Transverse colon (tissue), 4 donors: ENCODE measurements around the gene PGA3. TPM values are rescaled to one million over a fixed set of nuclear protein-coding genes. Genes with fewer than 3 reads are reported as not detected.
A peak's percentile ranks its signal among the peaks of the same experiment; 100 is the strongest.

Source experiments
- DNase-seq: peaks from one replicate; pipeline ENCODE4 v3.0.0-alpha.2; 2019
- H3K27ac ChIP-seq, 4 donors: fragments of 200-600 bp; sonication (generic); 2 replicates each; pipeline ENCODE4 v1.5.1; 2016 to 2018; ENCODE audit warnings: inconsistent platforms in 4 of 4
- H3K27me3 ChIP-seq: fragments of 200-600 bp; sonication (generic); 2 replicates; pipeline ENCODE4 v1.5.1; 2017; ENCODE audit warnings: inconsistent platforms
- H3K36me3 ChIP-seq, 4 donors: fragments of 200-600 bp; sonication (generic); 2 replicates each; pipeline ENCODE4 v1.5.1; 2017 to 2019; ENCODE audit warnings: inconsistent platforms in 4 of 4
- H3K4me1 ChIP-seq, 4 donors: fragments of 200-600 bp; sonication (generic); 2 replicates each; pipeline ENCODE4 v1.5.1; 2017 to 2020; ENCODE audit warnings: inconsistent platforms in 4 of 4
- H3K4me3 ChIP-seq, 4 donors: fragments of 200-600 bp; sonication (generic); 1 replicate in 1 of 4; 2 replicates in 3 of 4; pipeline versions ENCODE4 v1.5.1 to v1.6.1; 2017 to 2019; ENCODE audit warnings: inconsistent platforms in 4 of 4
- H3K9me3 ChIP-seq, 2 donors: fragments of 200-600 bp; sonication (generic); 2 replicates each; pipeline ENCODE4 v1.5.1; 2017 to 2019; ENCODE audit warnings: inconsistent platforms in 2 of 2
- EP300 ChIP-seq: sonication (generic); formaldehyde crosslinking; IDR thresholded peaks from one replicate; pipeline ENCODE4 v1.6.1; 2017; ENCODE audit warnings: antibody characterized with exemption, low read depth
- POLR2A ChIP-seq: fragments of 450-650 bp; IDR thresholded peaks from one replicate; pipeline ENCODE4 v1.6.1; 2016; ENCODE audit warnings: antibody characterized with exemption, mild to moderate bottlenecking, moderate library complexity
- POLR2AphosphoS5 ChIP-seq, 3 donors: sonication (generic); formaldehyde crosslinking; IDR thresholded peaks; one replicate each; pipeline ENCODE4 v1.6.1; 2016; ENCODE audit warnings: antibody characterized with exemption in 3 of 3
- WGBS, 2 donors: methylation state at CpG; one replicate each; pipeline ENCODE4 v1.1.5; 2018; ENCODE audit warnings: low coverage in 1 of 2; 5-methylcytosine and 5-hydroxymethylcytosine counted together
- in situ Hi-C, 4 donors: fragments of 200-750 bp; cut with MboI; loops; one replicate each; pipeline versions ENCODE4 v1.15.0 to v1.15.1; 2017; ENCODE audit warnings: low sequenced_read_pairs in 3 of 4, low pct_ligation_motif_present in 1 of 4, low pct_unique_long_range_greater_than_20kb in 1 of 4
- intact Hi-C: fragments of 100-400 bp; cut with DNase I; formaldehyde crosslinking; loops from one replicate; pipeline ENCODE4 v1.15.1; 2023; ENCODE audit warnings: low total_unique reads
- total RNA-seq, 4 donors: library from RNA; depleted of rRNA; stranded (reverse); fragments of >200 nt; gene quantifications; one replicate each; pipeline ENCODE4 v1.1.0, GENCODE V29; 2016
- TF ChIP-seq, protein P1 (sequence below), 5 experiments: fragments of 200-600 bp in 3 of 5; fragments of 450-650 bp in 2 of 5; sonication (generic) in 3 of 5; IDR thresholded peaks; 1 replicate in 2 of 5; 2 replicates in 3 of 5; pipeline ENCODE4 v1.5.1; 2016 to 2017; ENCODE audit warnings: antibody characterized with exemption in 5 of 5, inconsistent platforms in 3 of 5, mild to moderate bottlenecking in 2 of 5, moderate library complexity in 1 of 5

Gene PGA3
- total RNA-seq, 4 donors from 2014 or later, result 1.5 to 20.1 TPM; not detected in 2

DNA sequence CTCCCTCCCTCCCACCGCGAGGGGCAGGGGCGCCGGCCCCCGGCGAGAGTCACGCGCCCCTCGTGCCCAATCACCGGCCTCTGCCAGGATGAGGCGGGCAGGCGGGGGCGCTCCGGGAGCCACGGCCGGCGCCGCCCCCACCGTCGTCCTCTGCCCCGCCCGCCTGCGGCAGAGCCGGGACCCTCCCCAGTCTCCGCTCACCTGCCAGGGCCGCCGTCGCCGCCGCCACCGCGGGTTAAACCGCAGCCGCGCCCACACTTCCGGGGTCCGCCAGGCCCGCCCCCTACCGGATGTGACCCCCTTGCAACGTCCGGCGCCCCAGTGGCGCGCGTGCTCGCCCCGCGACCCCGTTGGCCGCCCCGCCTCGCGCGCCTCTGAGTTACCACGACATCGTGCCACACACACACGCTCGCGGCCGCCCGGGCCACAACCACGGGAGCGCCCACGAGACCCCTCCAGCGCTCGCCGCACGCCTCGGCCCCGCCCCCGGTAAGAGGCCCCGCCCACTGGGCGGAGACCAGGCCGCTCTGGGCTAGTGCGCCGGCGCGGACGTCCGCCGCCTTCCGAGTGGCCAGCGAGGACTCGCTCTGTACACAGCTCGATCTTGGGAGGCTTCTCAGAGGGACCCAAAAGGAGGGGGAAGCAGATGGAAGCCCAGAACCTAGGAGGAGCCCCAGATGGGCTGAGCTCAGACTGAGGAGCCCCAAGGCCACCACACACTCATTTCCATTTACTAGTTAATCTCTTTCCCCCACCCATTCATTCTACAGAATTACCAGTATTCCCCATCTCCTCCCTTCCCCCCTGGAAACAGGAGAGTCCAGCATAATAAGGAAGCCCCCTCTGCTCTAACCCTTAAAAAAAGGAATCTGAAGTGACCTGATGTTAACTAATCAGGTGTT is 41.9 kb upstream of the PGA3 start, which contains the start of gene VPS37C:
Gene VPS37C (minus strand): TSS at position 237 of the 902 bp plus-strand sequence. CDS start 22,597 bp downstream, outside the sequence.
- peak; percentile 92 for DNase-seq
- no peaks in the 10 kb centered on the region for H3K27me3 ChIP-seq
- peak within 1 kb of the TSS; percentile 89 to 98 (median 97) for H3K27ac ChIP-seq
- no peaks in the 10 kb centered on the region for H3K9me3 ChIP-seq
- peaks cover 5 to 56% (median 45%) of the 10 kb centered on the region in 4 donors for H3K4me1 ChIP-seq
- 1% methylated on average over 27 of the region's 85 CpGs; no CpG with 5 or more reads in 1 of the 2 donors for WGBS, 2 donors
- in situ Hi-C loops (no loop called here), intact Hi-C loops (no loop called here)
- no peaks in the 10 kb centered on the region for H3K36me3 ChIP-seq
- peak within 1 kb of the TSS; percentile 55 to 94 (median 84) for H3K4me3 ChIP-seq
- TF ChIP-seq, protein P1, sequence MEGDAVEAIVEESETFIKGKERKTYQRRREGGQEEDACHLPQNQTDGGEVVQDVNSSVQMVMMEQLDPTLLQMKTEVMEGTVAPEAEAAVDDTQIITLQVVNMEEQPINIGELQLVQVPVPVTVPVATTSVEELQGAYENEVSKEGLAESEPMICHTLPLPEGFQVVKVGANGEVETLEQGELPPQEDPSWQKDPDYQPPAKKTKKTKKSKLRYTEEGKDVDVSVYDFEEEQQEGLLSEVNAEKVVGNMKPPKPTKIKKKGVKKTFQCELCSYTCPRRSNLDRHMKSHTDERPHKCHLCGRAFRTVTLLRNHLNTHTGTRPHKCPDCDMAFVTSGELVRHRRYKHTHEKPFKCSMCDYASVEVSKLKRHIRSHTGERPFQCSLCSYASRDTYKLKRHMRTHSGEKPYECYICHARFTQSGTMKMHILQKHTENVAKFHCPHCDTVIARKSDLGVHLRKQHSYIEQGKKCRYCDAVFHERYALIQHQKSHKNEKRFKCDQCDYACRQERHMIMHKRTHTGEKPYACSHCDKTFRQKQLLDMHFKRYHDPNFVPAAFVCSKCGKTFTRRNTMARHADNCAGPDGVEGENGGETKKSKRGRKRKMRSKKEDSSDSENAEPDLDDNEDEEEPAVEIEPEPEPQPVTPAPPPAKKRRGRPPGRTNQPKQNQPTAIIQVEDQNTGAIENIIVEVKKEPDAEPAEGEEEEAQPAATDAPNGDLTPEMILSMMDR (IDR thresholded peaks at IDR 0.05), result peak in 2 of 5 experiments; percentile 28 to 50
- TF ChIP-seq POLR2A, result peak; percentile 73
- no peak for TF ChIP-seq EP300
- TF ChIP-seq POLR2AphosphoS5 (IDR thresholded peaks at IDR 0.05), result peak; percentile 71 to 84 (median 75)

DNA sequence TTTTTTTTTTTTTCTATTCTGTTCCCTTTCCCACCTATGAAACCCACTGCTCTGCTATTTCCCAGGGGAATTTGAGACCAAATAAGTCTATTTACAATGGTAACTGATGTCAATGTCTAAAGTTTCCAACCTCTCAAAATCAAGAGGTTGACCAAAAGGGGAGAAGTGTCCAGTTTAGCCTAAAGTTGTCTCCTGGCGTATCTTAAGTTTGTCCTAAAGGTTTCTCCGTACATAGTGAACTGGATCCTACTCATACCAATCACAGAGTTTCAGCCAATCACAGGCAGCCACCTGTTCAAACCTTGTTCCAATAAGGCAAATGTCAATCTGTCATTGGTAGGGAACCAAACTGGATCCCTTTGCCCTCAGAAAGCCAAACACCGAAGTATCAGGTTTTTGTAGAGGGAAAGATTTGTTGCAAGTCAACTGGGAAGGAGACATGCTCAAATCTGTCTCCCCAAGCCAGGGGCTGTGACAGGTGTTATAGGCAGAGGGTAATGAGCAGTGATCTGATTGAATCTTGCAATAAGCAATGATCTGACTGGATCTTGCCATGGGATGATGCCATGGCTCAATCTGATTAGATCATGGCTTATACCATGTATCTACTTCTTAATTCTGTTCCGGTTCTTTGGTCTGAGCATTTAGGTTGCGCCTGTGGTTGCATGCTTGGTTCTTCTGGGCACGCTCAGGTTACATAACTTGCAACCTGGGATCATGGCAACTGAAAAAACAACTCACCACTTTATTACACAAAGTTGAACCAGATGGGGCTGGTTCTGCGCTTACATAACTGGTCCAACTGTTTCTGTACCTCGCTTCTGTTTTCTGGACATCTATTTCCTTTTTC is 41.0 kb upstream of the PGA3 start:
- intact Hi-C loops (no loop called here), in situ Hi-C loops (no loop called here)
- H3K36me3 ChIP-seq, result no peaks in the 10 kb centered on the region
- H3K9me3 ChIP-seq, result no peaks in the 10 kb centered on the region
- H3K27ac ChIP-seq, result peak overlapping the region; percentile 89 to 98 (median 97)
- H3K4me1 ChIP-seq, result peaks cover 5 to 52% (median 42%) of the 10 kb centered on the region in 4 donors
- DNase-seq, result peak; percentile 47
- no peak for TF ChIP-seq POLR2A
- no peaks in the 10 kb centered on the region for H3K27me3 ChIP-seq
- 69 to 90% methylated on average over 2 to 8 of the region's 8 CpGs for WGBS, 2 donors
- peak overlapping the region; percentile 55 to 94 (median 84) for H3K4me3 ChIP-seq

DNA sequence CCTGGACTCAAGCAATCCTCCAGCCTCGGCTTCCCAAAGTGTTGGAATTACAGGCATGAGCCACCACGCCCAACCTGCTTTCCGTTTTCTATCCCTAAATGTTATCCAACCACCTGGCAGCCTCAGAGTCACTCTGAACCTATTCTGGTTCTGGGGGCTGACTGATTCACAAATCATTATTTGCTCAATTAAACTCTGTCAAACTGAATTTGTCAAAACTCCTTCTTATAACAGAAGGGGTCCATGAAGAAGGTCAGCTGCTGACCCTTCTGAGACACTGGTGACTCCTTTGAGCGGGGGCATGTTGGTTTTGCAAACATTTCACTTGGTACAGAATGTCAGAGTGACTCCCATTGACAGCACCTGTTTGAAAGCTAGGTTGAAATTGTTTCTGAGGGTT is 40.3 kb upstream of the PGA3 start:
- peaks cover 5 to 45% (median 36%) of the 10 kb centered on the region in 4 donors for H3K4me1 ChIP-seq
- H3K9me3 ChIP-seq, result no peaks in the 10 kb centered on the region
- H3K27ac ChIP-seq, result no peak overlapping the region
- H3K4me3 ChIP-seq, result no peak overlapping the region
- TF ChIP-seq POLR2AphosphoS5 (IDR thresholded peaks at IDR 0.05), result no peak
- TF ChIP-seq POLR2A, result no peak
- no peak for TF ChIP-seq EP300
- TF ChIP-seq, protein P1 (IDR thresholded peaks at IDR 0.05), result no peak
- in situ Hi-C loops (no loop called here), intact Hi-C loops (no loop called here)
- WGBS, 2 donors, result 90% methylated on average over 4 of the region's 4 CpGs; no CpG with 5 or more reads in 1 of the 2 donors
- H3K36me3 ChIP-seq, result no peaks in the 10 kb centered on the region
- H3K27me3 ChIP-seq, result no peaks in the 10 kb centered on the region
- no peak for DNase-seq

DNA sequence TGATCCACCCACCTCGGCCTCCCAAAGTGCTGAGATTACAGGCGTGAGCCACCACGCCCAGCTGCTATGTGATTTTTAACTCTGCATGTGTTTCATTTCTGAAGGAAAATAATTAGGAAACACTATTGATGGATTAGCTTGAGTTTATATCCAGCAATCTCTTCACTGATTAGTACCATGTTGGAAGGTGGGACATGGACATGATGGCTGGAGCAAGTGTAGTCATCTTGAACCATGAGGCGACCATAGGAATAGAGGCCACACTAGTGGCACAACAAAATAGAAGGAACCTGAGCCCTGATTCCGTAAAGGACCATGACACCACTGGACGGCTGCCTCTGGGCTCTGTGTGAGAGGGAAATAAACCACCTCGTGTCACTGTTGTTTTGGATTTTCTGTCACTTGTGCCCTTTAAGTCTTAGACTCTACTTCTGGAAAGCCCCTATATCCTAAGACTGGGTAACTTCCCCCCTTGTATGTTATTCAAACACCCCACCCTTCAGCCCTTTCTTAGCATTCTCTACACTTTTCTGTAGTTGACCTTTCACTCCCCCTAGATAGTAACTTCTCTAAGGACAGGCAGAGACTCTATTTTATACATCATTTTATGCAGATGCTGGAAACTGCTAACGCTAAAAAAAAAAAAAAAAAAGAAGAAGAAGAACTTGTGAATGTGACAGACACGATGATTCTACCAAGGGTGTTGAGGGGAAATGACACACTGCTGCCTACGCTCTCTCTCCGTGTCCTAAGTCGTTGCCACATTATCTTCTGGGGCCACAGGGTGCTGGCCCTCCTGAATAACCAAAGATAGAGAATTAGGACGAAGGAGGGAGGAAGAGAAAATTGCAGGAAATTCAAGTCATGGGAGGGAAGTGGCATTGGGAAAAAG is 39.4 kb upstream of the PGA3 start:
- H3K9me3 ChIP-seq, result no peaks in the 10 kb centered on the region
- DNase-seq, result no peak
- H3K36me3 ChIP-seq, result no peaks in the 10 kb centered on the region
- TF ChIP-seq POLR2AphosphoS5 (IDR thresholded peaks at IDR 0.05), result no peak
- no peak for TF ChIP-seq EP300
- TF ChIP-seq POLR2A, result no peak
- WGBS, 2 donors, result 62 to 72% methylated on average over 9 to 13 of the region's 13 CpGs
- in situ Hi-C loops (no loop called here), intact Hi-C loops (no loop called here)
- H3K4me1 ChIP-seq, result peaks cover 1 to 35% (median 27%) of the 10 kb centered on the region in 4 donors
- no peak overlapping the region for H3K4me3 ChIP-seq
- peak overlapping the region in 2 of 4 donors; percentile 17 to 34 for H3K27ac ChIP-seq
- no peaks in the 10 kb centered on the region for H3K27me3 ChIP-seq
